GM23338 (cell line): ENCODE data around the gene DRICH1.

Experiments used
- CREB1 ChIP-seq: fragments of 250-450 bp; sonication (Bioruptor Pico); IDR thresholded peaks from 2 replicates; pipeline ENCODE4 v1.5.0; 2020; ENCODE audit warnings: low read depth, mild to moderate bottlenecking, moderate library complexity
- EZH2 ChIP-seq: fragments of 200-600 bp; sonication (generic); IDR thresholded peaks from one replicate; pipeline ENCODE4 v1.8.0; 2017; ENCODE audit warnings: antibody characterized with exemption, mild to moderate bottlenecking, low read depth; ENCODE audit not compliant: unreplicated experiment
- JUNB ChIP-seq: IDR thresholded peaks from one replicate; pipeline ENCODE4 v1.6.1; 2016; ENCODE audit warnings: antibody characterized with exemption; ENCODE audit not compliant: unreplicated experiment
- POLR2AphosphoS5 ChIP-seq: IDR thresholded peaks from 2 replicates; pipeline ENCODE4 v1.6.1; 2016; ENCODE audit warnings: antibody characterized with exemption, low read depth
- STAT1 ChIP-seq: IDR thresholded peaks from one replicate; pipeline ENCODE4 v1.6.1; 2016; ENCODE audit warnings: antibody characterized with exemption; ENCODE audit not compliant: unreplicated experiment
- ZNF331 ChIP-seq: fragments of 250-450 bp; sonication (Bioruptor Pico); IDR thresholded peaks from 2 replicates; pipeline ENCODE4 v1.5.0; 2020; ENCODE audit warnings: low read depth, mild to moderate bottlenecking, moderate library complexity
- TF ChIP-seq, protein P1 (sequence below), 2 experiments: fragments of 200-600 bp in 1 of 2; sonication (generic) in 1 of 2; conservative IDR thresholded peaks; 2 replicates each; pipeline versions ENCODE4 v1.5.1 to v1.6.1; 2016 to 2017; ENCODE audit warnings: antibody characterized with exemption in 2 of 2, low read depth in 2 of 2, mild to moderate bottlenecking in 2 of 2, moderate library complexity in 1 of 2
- TF ChIP-seq, protein P2 (sequence below): IDR thresholded peaks from one replicate; pipeline ENCODE4 v1.6.1; 2018; ENCODE audit warnings: antibody characterized with exemption; ENCODE audit not compliant: unreplicated experiment

DNA sequence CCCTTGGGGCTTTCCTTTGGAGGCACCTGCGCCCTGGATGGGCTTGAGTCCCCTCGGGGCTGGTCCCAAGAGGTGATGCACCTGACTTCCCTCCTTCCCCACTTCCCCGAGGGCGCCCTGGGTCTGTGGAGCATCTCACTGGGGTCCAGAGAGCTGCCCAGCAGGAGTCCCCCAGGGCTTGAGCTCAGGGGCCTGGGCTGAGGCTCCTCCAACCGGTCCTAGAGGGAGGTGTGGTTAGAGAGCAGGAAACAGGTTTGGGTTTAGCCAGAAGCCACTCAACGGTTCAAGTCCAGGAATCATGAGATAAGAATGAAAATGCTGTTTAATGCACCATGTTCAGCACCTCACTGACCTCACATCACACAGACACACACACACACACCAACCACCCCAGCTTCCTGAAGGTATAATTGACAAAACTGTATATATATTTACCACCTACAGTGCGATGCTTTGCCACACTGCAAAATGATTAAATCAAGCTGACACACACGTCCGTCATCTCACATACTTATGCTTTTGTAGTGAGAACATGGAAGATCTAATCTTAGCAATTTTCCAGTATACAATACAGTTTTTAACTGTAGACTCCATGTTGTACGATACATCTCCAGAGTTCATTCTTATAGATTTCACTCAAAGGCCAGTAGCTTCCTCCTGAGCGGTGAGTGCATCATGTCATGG lies 51.4 kb downstream of the DRICH1 start:
- TF ChIP-seq, protein P1, sequence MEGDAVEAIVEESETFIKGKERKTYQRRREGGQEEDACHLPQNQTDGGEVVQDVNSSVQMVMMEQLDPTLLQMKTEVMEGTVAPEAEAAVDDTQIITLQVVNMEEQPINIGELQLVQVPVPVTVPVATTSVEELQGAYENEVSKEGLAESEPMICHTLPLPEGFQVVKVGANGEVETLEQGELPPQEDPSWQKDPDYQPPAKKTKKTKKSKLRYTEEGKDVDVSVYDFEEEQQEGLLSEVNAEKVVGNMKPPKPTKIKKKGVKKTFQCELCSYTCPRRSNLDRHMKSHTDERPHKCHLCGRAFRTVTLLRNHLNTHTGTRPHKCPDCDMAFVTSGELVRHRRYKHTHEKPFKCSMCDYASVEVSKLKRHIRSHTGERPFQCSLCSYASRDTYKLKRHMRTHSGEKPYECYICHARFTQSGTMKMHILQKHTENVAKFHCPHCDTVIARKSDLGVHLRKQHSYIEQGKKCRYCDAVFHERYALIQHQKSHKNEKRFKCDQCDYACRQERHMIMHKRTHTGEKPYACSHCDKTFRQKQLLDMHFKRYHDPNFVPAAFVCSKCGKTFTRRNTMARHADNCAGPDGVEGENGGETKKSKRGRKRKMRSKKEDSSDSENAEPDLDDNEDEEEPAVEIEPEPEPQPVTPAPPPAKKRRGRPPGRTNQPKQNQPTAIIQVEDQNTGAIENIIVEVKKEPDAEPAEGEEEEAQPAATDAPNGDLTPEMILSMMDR (conservative IDR thresholded peaks at IDR 0.05; ENCODE audit: low read depth in 2 of 2) = no peak
- TF ChIP-seq STAT1 = no peak
- TF ChIP-seq ZNF331 (CRISPR knock-in tag) = no peak
- TF ChIP-seq EZH2 = no peak
- TF ChIP-seq, protein P2, sequence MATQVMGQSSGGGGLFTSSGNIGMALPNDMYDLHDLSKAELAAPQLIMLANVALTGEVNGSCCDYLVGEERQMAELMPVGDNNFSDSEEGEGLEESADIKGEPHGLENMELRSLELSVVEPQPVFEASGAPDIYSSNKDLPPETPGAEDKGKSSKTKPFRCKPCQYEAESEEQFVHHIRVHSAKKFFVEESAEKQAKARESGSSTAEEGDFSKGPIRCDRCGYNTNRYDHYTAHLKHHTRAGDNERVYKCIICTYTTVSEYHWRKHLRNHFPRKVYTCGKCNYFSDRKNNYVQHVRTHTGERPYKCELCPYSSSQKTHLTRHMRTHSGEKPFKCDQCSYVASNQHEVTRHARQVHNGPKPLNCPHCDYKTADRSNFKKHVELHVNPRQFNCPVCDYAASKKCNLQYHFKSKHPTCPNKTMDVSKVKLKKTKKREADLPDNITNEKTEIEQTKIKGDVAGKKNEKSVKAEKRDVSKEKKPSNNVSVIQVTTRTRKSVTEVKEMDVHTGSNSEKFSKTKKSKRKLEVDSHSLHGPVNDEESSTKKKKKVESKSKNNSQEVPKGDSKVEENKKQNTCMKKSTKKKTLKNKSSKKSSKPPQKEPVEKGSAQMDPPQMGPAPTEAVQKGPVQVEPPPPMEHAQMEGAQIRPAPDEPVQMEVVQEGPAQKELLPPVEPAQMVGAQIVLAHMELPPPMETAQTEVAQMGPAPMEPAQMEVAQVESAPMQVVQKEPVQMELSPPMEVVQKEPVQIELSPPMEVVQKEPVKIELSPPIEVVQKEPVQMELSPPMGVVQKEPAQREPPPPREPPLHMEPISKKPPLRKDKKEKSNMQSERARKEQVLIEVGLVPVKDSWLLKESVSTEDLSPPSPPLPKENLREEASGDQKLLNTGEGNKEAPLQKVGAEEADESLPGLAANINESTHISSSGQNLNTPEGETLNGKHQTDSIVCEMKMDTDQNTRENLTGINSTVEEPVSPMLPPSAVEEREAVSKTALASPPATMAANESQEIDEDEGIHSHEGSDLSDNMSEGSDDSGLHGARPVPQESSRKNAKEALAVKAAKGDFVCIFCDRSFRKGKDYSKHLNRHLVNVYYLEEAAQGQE = no peak
- TF ChIP-seq CREB1 (CRISPR knock-in tag) = no peak
- no peak for TF ChIP-seq JUNB
- no peak for TF ChIP-seq POLR2AphosphoS5
